ENCODE results near the gene PTPRM.

Gene PTPRM

DNA sequence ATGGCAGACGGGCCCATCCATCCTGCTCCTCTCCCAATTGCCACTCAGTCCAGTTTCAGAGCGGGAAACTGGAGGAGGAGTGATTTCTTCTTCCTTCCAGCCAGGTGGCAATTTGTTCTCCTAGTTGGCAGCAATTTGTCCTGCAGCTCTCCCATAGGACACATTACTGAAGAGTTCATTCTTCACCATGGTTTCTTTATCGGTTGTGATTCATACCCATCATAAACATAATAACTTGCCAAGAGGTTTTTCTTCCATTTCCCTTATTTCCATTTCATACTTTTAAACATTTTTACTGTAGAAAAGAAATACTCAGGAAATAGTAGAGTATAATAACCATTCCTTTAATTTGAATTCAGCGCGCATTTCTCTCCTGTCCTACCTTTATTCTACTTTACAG lies 664.2 kb downstream of the PTPRM start:
- DNase-seq (ENCODE audit: low read depth in 2 of 2): no peak

GRCh38 chr18:8232791-8233190 lies 665.7 kb downstream of the PTPRM start:
- no peak for DNase-seq (ENCODE audit: low read depth in 2 of 2)

DNA sequence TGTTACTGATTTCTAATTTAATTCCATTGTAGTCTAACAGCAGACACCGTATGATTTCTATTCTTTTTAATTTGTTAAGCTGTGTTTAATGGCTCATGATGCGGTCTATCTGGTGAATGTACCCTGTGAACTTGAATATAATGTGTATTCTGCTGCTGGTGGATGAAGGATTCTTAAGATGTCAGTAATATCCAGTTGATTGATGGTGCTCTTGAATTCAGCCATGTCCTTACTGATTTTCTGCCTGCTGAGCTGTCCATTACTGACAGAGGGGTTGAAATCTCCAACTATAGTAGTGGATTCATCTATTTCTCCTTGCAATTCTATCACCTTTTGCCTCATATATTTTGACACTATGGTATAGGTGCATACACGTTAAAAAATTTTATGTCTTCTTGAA lies 668.8 kb downstream of the PTPRM start:
- DNase-seq (ENCODE audit: low read depth in 2 of 2): no peak

DNA sequence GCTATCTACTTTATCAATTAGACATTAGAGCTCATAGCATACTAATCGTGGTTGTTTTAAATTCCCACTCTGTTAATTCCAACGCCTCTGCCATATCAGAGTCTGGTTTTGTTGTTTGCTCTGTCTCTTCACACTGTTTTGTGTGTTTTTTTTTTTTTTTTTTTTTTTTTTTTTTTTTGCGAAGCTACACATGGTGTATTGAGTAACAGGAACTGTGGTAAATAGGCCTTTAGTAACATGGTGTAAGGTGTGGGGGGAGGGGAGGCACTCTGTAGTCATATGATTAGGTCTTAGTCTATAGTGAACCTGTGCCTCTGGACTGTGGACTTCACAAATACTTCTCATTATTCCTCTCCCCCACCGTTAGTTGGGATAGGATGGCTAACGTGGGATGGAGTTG lies 671.4 kb downstream of the PTPRM start:
- no peak for DNase-seq (ENCODE audit: low read depth in 2 of 2)

- no peak for DNase-seq (ENCODE audit: low read depth in 2 of 2)
Observed at GRCh38 chr18:8241731-8242130, 674.6 kb downstream of the PTPRM start.

- no peak for DNase-seq (ENCODE audit: low read depth in 2 of 2)
Observed at GRCh38 chr18:8242151-8242696, 675.1 kb downstream of the PTPRM start.

- DNase-seq (ENCODE audit: low read depth in 2 of 2): no peak
Observed at GRCh38 chr18:8247700-8248099, 680.6 kb downstream of the PTPRM start.

GRCh38 chr18:8248576-8248975 lies 681.5 kb downstream of the PTPRM start:
- DNase-seq (ENCODE audit: low read depth in 2 of 2): no peak

GRCh38 chr18:8249811-8250210 lies 682.7 kb downstream of the PTPRM start:
- peak; percentile 30 to 34 for DNase-seq (ENCODE audit: low read depth in 2 of 2)

DNA sequence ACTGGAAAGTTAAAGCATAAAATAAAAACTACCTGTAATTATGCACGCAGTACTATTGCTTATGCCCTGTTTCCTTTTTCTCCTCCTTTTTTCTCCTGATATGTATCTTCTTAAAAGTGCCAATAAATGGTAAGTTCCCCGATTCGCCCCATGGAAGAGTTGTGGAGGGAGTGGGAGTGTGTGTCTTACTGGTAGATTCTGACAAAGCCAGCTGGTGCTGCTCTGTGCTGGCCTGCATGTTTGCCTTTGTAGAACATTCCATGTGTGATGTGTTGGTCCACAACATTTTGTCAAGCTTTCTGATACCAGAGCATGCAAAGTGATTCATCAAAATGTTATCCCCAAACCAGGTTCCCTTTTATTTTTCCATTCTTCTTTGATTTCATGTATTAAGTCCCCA lies 685.3 kb downstream of the PTPRM start:
- DNase-seq (ENCODE audit: low read depth in 2 of 2): no peak

DNA sequence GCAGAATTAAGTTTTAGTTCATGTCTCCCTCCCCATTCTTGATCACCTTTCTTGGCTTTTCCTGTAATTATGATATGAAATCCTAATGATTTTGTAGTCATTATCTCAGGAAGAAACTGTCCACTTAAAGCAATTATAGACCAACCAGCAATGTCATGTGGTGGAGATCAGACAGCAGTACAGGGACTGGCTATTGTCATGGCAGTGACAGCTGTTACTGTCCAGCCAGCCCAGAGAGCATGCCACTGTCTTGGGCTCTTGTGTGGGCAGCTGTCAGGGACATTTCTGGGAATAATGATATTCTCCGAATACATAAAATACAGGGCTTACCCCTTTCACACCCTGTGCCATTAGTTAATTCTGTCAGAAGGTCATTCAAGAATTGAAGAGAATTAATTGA lies 686.8 kb downstream of the PTPRM start:
- DNase-seq (ENCODE audit: low read depth in 2 of 2): no peak

DNA sequence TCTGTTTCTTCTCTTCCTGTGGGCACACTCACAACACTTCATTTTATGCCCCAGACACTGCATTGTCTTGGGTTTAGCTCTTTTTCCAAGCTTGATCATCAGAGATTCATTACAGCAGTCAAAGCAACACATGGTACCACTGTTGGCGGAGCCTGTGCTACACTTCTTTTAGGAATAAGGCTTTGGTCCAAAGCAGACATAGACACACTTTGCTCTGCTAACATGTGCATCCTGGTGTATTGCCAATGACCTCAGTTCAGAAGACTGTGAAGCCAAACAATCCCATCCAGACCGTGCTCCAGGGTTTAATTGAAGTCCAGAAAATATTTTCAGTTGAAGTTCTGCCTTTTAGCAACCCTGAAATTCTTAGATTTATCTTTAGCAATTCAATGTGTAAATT lies 687.5 kb downstream of the PTPRM start:
- DNase-seq (ENCODE audit: low read depth in 2 of 2): no peak

- no peak for DNase-seq (ENCODE audit: low read depth in 2 of 2)
Observed at GRCh38 chr18:8257851-8258434, 690.8 kb downstream of the PTPRM start.

GRCh38 chr18:8260319-8260718 lies 693.2 kb downstream of the PTPRM start:
- DNase-seq (ENCODE audit: low read depth in 2 of 2): no peak

- no peak for DNase-seq (ENCODE audit: low read depth in 2 of 2)
Observed at GRCh38 chr18:8260827-8261226, 693.7 kb downstream of the PTPRM start.

DNA sequence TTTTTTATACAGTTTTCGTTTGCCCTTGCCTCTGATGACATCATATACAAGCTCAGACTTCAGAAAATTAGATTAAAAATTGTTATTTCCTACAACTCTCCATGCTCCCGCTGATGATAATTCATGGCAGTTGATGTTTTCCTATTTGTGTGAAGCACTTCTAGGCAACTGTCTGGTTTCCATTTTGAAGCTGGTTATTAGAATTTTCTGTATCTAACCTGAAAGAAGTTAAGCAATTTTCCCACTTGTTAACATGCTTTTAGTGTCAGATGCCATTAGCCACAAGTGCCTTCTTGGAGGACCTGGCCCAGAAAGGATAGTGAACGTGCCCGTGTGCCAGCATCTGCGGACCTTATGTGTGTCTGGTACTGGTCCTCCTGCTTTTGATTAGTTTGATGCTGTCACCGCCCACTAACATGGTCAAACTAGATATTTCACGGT lies 694.6 kb downstream of the PTPRM start:
- no peak for DNase-seq (ENCODE audit: low read depth in 2 of 2)

GRCh38 chr18:8262221-8262620 lies 695.1 kb downstream of the PTPRM start:
- no peak for DNase-seq (ENCODE audit: low read depth in 2 of 2)

GRCh38 chr18:8264116-8264515 lies 697.0 kb downstream of the PTPRM start:
- no peak for DNase-seq (ENCODE audit: low read depth in 2 of 2)

GRCh38 chr18:8264861-8265411 lies 697.8 kb downstream of the PTPRM start:
- DNase-seq (ENCODE audit: low read depth in 2 of 2): no peak

GRCh38 chr18:8272254-8272653 lies 705.1 kb downstream of the PTPRM start:
- no peak for DNase-seq (ENCODE audit: low read depth in 2 of 2)

GRCh38 chr18:8274370-8274769 lies 707.3 kb downstream of the PTPRM start:
- no peak for DNase-seq (ENCODE audit: low read depth in 2 of 2)

GRCh38 chr18:8276406-8276805 lies 709.3 kb downstream of the PTPRM start:
- no peak for DNase-seq (ENCODE audit: low read depth in 2 of 2)

GRCh38 chr18:8277270-8277669 lies 710.2 kb downstream of the PTPRM start:
- DNase-seq (ENCODE audit: low read depth in 2 of 2): no peak

- no peak for DNase-seq (ENCODE audit: low read depth in 2 of 2)
Observed at GRCh38 chr18:8279346-8279745, 712.2 kb downstream of the PTPRM start.

All from fibroblast of skin of left biceps (primary cell).